ENCODE measurements around the gene SPATA31A7.
"Not testable (repeated sequence)": the region's sequence is repeated elsewhere in the genome, so short reads cannot be mapped to it uniquely, and the experiment has no call there.

SPATA31A7 gene

GRCh38 chr9:61189736-61190135 is at the start of gene SPATA31A7:
TSS of gene SPATA31A7 (plus strand) at chr9:61190036. CDS start at chr9:61190065, 29 bp downstream.
- DNase-seq: not testable (repeated sequence)

GRCh38 chr9:61226438-61226837 is 36.6 kb downstream of the SPATA31A7 start:
- not testable (repeated sequence) for DNase-seq
